Astrocyte (in vitro differentiated cells and primary cell): Measurements from ENCODE around the gene CCDC174.

Experiments used
- EZH2 ChIP-seq: IDR thresholded peaks from 2 replicates; pipeline ENCODE4 v1.6.1; 2012; ENCODE audit warnings: mild to moderate bottlenecking, low read length, inconsistent platforms; ENCODE audit not compliant: insufficient read depth
- TF ChIP-seq, protein P1 (sequence below): IDR thresholded peaks from 2 replicates; pipeline ENCODE4 v1.5.1; 2011; ENCODE audit warnings: low read depth, mild to moderate bottlenecking, inconsistent platforms, low read length, moderate library complexity; ENCODE audit not compliant: insufficient read depth

DNA sequence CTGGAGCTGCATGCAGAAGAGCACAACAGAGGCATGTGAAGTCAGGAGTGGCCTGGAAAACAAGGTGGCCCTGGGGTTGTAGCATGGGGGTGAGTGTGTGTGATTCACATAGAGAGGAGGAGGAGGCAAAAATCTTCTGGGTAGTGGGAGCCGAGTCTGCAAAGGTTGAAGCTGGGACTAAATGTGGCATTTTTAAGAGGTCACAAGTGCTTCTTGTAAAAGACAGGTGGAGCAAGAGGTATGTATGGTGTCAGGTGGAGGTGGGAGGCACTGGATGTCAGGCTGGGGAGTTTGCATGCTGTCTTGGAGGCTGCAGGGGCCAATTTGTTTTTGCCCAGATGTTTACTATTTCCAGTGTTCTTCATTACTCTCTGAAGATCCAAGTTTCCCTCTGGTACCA lies 65.7 kb downstream of the CCDC174 start:
- TF ChIP-seq, protein P1, sequence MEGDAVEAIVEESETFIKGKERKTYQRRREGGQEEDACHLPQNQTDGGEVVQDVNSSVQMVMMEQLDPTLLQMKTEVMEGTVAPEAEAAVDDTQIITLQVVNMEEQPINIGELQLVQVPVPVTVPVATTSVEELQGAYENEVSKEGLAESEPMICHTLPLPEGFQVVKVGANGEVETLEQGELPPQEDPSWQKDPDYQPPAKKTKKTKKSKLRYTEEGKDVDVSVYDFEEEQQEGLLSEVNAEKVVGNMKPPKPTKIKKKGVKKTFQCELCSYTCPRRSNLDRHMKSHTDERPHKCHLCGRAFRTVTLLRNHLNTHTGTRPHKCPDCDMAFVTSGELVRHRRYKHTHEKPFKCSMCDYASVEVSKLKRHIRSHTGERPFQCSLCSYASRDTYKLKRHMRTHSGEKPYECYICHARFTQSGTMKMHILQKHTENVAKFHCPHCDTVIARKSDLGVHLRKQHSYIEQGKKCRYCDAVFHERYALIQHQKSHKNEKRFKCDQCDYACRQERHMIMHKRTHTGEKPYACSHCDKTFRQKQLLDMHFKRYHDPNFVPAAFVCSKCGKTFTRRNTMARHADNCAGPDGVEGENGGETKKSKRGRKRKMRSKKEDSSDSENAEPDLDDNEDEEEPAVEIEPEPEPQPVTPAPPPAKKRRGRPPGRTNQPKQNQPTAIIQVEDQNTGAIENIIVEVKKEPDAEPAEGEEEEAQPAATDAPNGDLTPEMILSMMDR: no peak
- no peak for TF ChIP-seq EZH2
